ENCODE results near the gene MATCAP1. TPM values are rescaled to one million over a fixed set of nuclear protein-coding genes. Genes with fewer than 3 reads are reported as not detected.

Gene MATCAP1
- total and polyA plus RNA-seq, 2 of the 13 experiments (the other 11 are each of a cell fraction or from before 2014, with no cell fraction given) = 11.2 to 24.5 TPM

DNA sequence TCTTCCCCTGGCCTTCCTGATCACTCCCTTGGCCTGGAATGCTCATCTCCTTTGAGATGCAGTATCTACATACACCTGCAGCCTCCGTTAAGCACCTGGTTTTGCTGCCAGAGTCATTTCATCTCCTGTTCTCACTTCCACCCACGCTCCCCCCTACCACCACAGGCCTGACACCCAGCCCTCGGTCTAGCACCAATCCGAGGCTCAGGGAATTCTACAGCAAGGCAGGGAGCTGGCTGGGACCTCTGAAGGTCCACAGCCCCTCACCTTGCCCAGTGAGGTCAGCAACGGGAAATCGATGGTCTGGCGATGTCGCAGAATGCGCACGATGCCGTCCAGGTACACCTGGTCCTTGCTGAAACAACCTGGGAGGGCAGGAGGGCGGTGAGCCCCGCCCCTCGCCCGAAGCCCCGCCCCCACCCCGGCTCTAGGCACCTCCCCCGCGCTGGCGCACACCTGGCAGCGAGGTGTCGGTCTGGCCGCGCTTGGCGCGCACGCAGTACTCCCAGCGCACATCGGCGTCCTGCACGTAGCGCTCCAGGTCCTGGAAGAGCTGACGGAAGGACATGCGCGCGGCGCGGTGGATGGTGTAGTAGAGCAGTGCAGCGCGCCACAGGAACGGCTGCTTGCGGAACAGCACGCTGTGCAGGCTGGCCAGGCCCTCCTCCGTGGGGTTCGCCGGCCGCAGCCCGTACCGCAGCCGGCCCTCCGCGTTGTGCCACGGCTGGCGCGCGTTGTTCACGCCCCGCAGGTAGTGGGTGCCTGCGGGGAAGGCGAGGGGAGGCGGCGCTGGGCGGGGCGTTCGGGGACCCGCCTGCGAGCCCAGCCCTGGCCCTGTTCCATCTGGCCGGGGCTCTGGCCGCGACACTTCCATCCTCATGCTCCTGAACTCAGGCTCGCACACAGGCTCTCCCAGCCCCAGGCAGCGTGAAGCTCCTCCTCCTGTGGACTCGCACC lies 5.7 kb downstream of the MATCAP1 start (continued):
- TF ChIP-seq USF2 (IDR thresholded peaks at IDR 0.05; ENCODE audit: low read depth, low read length) (no peak), USF2 (CRISPR knock-in tag; IDR thresholded peaks at IDR 0.05; ENCODE audit: borderline replicate concordance) (no peak), MXD4 (CRISPR knock-in tag; IDR thresholded peaks at IDR 0.05) (peak; percentile 55; the same call in 1 of the 2 replicates), MYNN (CRISPR knock-in tag; IDR thresholded peaks at IDR 0.05; ENCODE audit: low read depth) (no peak), HNF1A (IDR thresholded peaks at IDR 0.05; ENCODE audit: low read depth) (no peak), HNF1A (CRISPR knock-in tag; IDR thresholded peaks at IDR 0.05; ENCODE audit: borderline replicate concordance) (peak; percentile 76), ZFY (CRISPR knock-in tag; IDR thresholded peaks at IDR 0.05) (peak; percentile 75), PHF5A (CRISPR knock-in tag; IDR thresholded peaks at IDR 0.05; ENCODE audit: low read depth, unreplicated experiment) (no peak), ZNF615 (CRISPR knock-in tag; IDR thresholded peaks at IDR 0.05; ENCODE audit: borderline replicate concordance) (no peak), ZBTB7B (CRISPR knock-in tag; IDR thresholded peaks at IDR 0.05) (no peak), GABPA (IDR thresholded peaks at IDR 0.05; ENCODE audit: low read depth, low read length) (no peak), GABPA (CRISPR knock-in tag; IDR thresholded peaks at IDR 0.05; ENCODE audit: low read depth) (no peak), HNF4A (CRISPR knock-in tag; IDR thresholded peaks at IDR 0.05) (no peak), ETV5 (CRISPR knock-in tag; IDR thresholded peaks at IDR 0.05; ENCODE audit: borderline replicate concordance) (peak; percentile 21; the same call in 1 of the 2 replicates), ATRX (CRISPR knock-in tag; IDR thresholded peaks at IDR 0.05; ENCODE audit: borderline replicate concordance) (no peak), DBP (CRISPR knock-in tag; IDR thresholded peaks at IDR 0.05; ENCODE audit: not compliant biosample characterization) (peak; percentile 82), ZC3H4 (CRISPR knock-in tag; IDR thresholded peaks at IDR 0.05; ENCODE audit: borderline replicate concordance) (no peak), ZNF232 (CRISPR knock-in tag; IDR thresholded peaks at IDR 0.05; ENCODE audit: borderline replicate concordance) (peak; percentile 36; the same call in 1 of the 2 replicates), GABPB1 (CRISPR knock-in tag; IDR thresholded peaks at IDR 0.05) (peak; percentile 65; the same call in 1 of the 2 replicates)
- TF ChIP-seq, protein P1, sequence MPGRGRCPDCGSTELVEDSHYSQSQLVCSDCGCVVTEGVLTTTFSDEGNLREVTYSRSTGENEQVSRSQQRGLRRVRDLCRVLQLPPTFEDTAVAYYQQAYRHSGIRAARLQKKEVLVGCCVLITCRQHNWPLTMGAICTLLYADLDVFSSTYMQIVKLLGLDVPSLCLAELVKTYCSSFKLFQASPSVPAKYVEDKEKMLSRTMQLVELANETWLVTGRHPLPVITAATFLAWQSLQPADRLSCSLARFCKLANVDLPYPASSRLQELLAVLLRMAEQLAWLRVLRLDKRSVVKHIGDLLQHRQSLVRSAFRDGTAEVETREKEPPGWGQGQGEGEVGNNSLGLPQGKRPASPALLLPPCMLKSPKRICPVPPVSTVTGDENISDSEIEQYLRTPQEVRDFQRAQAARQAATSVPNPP (CRISPR knock-in tag; IDR thresholded peaks at IDR 0.05) = no peak
- TF ChIP-seq, protein P2, sequence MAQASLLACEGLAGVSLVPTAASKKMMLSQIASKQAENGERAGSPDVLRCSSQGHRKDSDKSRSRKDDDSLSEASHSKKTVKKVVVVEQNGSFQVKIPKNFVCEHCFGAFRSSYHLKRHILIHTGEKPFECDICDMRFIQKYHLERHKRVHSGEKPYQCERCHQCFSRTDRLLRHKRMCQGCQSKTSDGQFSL (CRISPR knock-in tag; IDR thresholded peaks at IDR 0.05) = no peak

Data from HepG2 (cell line).